Prostate gland (tissue), 2 donors: ENCODE measurements around the gene PDZD4. TPM values are rescaled to one million over a fixed set of nuclear protein-coding genes. Genes with fewer than 3 reads are reported as not detected.

Source experiments
- DNase-seq: peaks from one replicate; pipeline ENCODE4 v3.0.0-alpha.2; 2019; ENCODE audit warnings: low spot score
- H3K27ac ChIP-seq, 2 donors: fragments of 200-600 bp; sonication (generic); 2 replicates each; pipeline ENCODE4 v1.5.1; 2017 to 2019
- H3K27me3 ChIP-seq: fragments of 200-600 bp; sonication (generic); replicated peaks from 2 replicates; pipeline ENCODE4 v1.5.1; 2019; ENCODE audit not compliant: insufficient read depth
- H3K36me3 ChIP-seq, 2 donors: fragments of 200-600 bp; sonication (generic); 1 replicate in 1 of 2; 2 replicates in 1 of 2; pipeline versions ENCODE4 v1.5.1 to v1.8.1; 2017 to 2019
- H3K4me1 ChIP-seq: fragments of 200-600 bp; sonication (generic); replicated peaks from 2 replicates; pipeline ENCODE4 v1.5.1; 2019
- H3K4me3 ChIP-seq, 2 donors: fragments of 200-600 bp; sonication (generic); 2 replicates each; pipeline ENCODE4 v1.5.1; 2017 to 2019
- H3K9me3 ChIP-seq: fragments of 200-600 bp; sonication (generic); 2 replicates; pipeline ENCODE4 v1.5.1; 2017
- POLR2A ChIP-seq: fragments of 450-650 bp; IDR thresholded peaks from one replicate; pipeline ENCODE4 v1.6.1; 2016; ENCODE audit warnings: antibody characterized with exemption, mild to moderate bottlenecking
- POLR2AphosphoS5 ChIP-seq: sonication (generic); formaldehyde crosslinking; IDR thresholded peaks from one replicate; pipeline ENCODE4 v1.6.1; 2017; ENCODE audit warnings: antibody characterized with exemption
- WGBS: methylation state at CpG from one replicate; pipeline ENCODE4 v1.1.5; 2018; 5-methylcytosine and 5-hydroxymethylcytosine counted together
- intact Hi-C: fragments of 100-400 bp; cut with DNase I; formaldehyde crosslinking; loops from one replicate; pipeline ENCODE4 v1.14.2; 2022
- total RNA-seq, 2 donors: library from RNA; depleted of rRNA; stranded (reverse); fragments of >200 nt; gene quantifications; one replicate each; pipeline ENCODE4 v1.1.0, GENCODE V29; 2016
- TF ChIP-seq, protein P1 (sequence below), 4 experiments: fragments of 200-600 bp in 2 of 4; fragments of 450-650 bp in 2 of 4; sonication (generic) in 2 of 4; IDR thresholded peaks; 1 replicate in 3 of 4; 2 replicates in 1 of 4; pipeline ENCODE4 v1.5.1; 2016 to 2019; ENCODE audit warnings: antibody characterized with exemption in 4 of 4, mild to moderate bottlenecking in 2 of 4, moderate library complexity in 2 of 4

PDZD4 gene
- total RNA-seq, 2 donors from 2014 or later: 7.2 to 16.8 TPM

DNA sequence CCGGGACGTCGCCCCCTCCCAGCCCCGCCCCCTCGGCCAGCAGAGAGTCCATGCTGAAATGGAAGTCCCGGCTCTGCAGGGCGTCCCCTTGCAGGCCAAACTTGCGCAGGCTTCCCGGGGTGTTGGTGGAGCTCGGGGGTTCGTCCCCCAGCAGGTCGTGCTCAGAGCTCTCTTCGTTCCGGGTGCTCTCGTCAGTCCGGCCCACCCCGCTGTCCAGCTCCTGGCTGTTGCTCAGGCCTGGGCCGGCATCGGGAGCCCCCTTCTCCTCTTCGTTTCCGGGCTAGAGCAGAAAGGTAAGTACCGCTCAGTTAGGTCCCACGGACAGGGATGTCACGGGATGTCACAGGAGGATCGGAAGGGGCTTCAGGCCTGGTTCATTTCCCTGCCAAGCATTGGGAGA is 25.7 kb downstream of the PDZD4 start:
- Histone ChIP-seq H3K4me3 (no peak overlapping the region), H3K9me3 (no peaks in the 10 kb centered on the region), H3K4me1 (no peaks in the 10 kb centered on the region), H3K27ac (no peak overlapping the region), H3K36me3 (no peaks in the 10 kb centered on the region), H3K27me3 (no peaks in the 10 kb centered on the region)
- 92% methylated on average over 19 of the region's 25 CpGs for WGBS
- intact Hi-C loops: no loop called here
- no peak for TF ChIP-seq POLR2AphosphoS5
- TF ChIP-seq POLR2A: no peak
- TF ChIP-seq, protein P1, sequence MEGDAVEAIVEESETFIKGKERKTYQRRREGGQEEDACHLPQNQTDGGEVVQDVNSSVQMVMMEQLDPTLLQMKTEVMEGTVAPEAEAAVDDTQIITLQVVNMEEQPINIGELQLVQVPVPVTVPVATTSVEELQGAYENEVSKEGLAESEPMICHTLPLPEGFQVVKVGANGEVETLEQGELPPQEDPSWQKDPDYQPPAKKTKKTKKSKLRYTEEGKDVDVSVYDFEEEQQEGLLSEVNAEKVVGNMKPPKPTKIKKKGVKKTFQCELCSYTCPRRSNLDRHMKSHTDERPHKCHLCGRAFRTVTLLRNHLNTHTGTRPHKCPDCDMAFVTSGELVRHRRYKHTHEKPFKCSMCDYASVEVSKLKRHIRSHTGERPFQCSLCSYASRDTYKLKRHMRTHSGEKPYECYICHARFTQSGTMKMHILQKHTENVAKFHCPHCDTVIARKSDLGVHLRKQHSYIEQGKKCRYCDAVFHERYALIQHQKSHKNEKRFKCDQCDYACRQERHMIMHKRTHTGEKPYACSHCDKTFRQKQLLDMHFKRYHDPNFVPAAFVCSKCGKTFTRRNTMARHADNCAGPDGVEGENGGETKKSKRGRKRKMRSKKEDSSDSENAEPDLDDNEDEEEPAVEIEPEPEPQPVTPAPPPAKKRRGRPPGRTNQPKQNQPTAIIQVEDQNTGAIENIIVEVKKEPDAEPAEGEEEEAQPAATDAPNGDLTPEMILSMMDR (IDR thresholded peaks at IDR 0.05): no peak
- no peak for DNase-seq

DNA sequence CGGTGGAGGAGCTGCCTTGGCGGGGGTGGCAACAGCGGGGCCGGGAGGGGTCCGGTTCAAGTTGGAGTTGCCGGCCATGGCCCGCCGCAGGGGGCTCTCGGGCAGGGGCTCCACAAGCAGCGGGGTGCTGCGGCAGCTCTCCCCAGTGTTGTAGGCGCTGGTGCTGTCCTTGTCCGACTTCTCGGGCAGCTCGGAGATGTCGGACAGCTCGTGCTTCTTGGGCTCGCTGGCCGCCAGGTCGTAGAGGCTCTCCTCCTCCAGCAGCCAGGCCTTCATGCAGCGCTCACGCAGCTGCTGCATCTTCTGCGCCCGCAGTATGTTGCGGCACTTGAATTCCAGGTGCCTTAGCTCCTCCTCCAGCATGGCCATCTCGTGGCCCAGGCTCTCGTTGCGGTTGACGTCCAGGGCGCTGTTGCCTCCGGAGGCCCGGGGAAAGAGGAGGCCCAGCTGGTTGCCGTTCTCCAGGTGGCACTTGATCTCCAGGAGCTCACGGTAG is 26.2 kb downstream of the PDZD4 start:
- Histone ChIP-seq H3K27me3 (no peaks in the 10 kb centered on the region), H3K9me3 (no peaks in the 10 kb centered on the region), H3K27ac (no peak overlapping the region), H3K4me3 (no peak overlapping the region), H3K4me1 (no peaks in the 10 kb centered on the region), H3K36me3 (no peaks in the 10 kb centered on the region)
- intact Hi-C loops: no loop called here
- TF ChIP-seq, protein P1 (IDR thresholded peaks at IDR 0.05): no peak
- TF ChIP-seq POLR2A: no peak
- no peak for TF ChIP-seq POLR2AphosphoS5
- no peak for DNase-seq
- no CpG with 5 or more reads among the region's 34 CpGs for WGBS

DNA sequence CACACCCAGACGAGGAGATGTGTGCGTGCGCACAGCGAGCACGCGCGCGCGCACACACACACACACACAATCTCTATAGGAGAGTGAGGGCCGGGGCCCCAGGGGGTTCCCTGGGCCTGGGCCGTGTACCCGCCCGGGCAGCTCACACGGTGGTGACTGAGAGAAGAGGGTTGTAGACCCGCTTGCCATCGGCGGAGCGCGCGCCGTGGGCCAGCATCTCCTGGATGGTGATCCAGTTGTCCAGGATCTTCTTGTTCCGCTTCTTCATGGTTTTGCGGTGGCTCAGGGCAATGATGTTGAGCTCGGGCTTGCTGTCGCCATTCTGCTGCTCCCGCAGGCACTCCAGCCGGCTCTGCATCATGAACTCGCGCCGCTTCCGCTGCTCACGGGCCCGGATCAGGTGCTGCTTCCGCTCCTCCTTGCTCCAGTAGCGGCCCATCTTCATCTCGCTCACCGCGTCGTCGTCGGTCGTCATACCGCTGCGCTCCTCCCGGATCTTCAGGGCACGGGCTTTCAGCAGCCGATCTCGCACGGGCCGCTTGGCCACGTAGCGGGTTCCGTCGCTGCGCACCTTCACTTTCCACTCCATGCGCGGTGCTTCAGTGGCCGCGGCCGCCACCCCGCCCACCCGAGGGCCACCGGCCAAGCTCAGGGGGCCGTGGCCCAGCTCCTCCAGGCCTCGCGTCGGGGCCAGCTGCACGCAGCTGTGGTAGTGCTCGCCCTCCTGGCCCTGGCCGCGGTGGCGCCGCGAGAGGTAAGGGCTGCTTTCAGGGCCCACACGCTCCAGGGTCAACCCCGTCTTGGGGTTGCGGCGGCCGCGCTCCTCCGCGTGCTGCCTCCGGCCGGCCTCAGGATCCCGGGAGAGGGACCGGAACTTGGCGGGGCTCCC is 26.9 kb downstream of the PDZD4 start:
- Histone ChIP-seq H3K27ac (no peak overlapping the region), H3K4me3 (no peak overlapping the region), H3K4me1 (no peaks in the 10 kb centered on the region), H3K9me3 (no peaks in the 10 kb centered on the region), H3K27me3 (no peaks in the 10 kb centered on the region), H3K36me3 (no peaks in the 10 kb centered on the region)
- 93% methylated on average over 38 of the region's 87 CpGs for WGBS
- intact Hi-C loops: no loop called here
- TF ChIP-seq POLR2AphosphoS5 (no peak), POLR2A (no peak)
- TF ChIP-seq, protein P1 (IDR thresholded peaks at IDR 0.05): no peak
- DNase-seq: no peak

DNA sequence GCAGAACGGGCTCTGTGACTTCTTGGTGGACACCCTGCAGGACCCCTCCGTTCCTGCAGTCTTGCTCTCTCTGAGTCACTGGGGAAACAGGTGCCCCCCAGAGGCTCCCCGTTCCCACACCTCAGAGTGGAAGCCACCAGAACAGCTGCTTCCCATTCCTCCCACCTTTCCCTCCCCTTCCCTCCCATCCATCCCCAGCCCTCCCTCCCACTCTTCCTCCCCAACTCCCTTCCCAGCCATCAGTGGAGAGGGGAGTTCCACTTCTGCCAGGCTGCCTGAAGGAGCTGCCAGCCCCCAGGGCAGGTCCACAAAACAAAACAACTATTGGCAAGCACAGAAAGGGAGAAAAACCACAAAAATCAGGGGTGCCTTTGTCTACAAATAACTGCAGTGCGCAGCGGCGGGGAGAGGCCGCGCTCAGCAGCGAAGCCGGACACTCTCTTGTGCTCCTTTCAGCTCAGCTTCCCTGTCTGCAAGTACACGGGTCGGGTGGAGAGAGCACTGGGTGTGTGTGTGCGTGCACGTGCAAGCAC is 27.8 kb downstream of the PDZD4 start:
- no peak overlapping the region for H3K4me3 ChIP-seq
- DNase-seq: no peak
- H3K27ac ChIP-seq: no peak overlapping the region
- no peaks in the 10 kb centered on the region for H3K27me3 ChIP-seq
- intact Hi-C loops: no loop called here
- no peaks in the 10 kb centered on the region for H3K9me3 ChIP-seq
- no peak for TF ChIP-seq POLR2A
- TF ChIP-seq POLR2AphosphoS5: no peak
- TF ChIP-seq, protein P1 (IDR thresholded peaks at IDR 0.05): no peak
- H3K36me3 ChIP-seq: no peaks in the 10 kb centered on the region
- H3K4me1 ChIP-seq: no peaks in the 10 kb centered on the region
- 55% methylated on average over 14 of the region's 14 CpGs for WGBS

DNA sequence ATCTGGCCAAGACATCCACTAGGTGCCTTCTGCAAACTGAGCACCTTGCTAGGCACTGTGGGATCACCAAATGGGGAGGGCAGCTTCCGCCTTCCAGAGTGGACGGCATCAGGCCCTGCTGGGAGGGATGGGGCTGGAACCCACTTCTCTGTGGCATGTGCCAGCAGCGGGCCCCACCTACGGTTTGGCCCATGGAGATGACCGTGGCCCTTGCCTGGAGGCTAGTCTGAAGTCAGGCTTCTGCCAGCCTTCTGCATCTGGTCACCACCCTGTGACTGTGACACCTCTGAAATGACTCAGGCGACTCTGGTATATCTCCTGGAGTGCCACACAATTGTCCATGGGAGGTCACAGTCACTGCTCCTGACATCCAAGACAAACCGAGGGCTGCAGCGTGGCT is 28.7 kb downstream of the PDZD4 start:
- WGBS: 90% methylated on average over 7 of the region's 8 CpGs
- Histone ChIP-seq H3K27ac (no peak overlapping the region), H3K36me3 (no peaks in the 10 kb centered on the region), H3K27me3 (no peaks in the 10 kb centered on the region), H3K4me3 (no peak overlapping the region), H3K9me3 (no peaks in the 10 kb centered on the region), H3K4me1 (no peaks in the 10 kb centered on the region)
- TF ChIP-seq POLR2AphosphoS5 (no peak), POLR2A (no peak)
- TF ChIP-seq, protein P1 (IDR thresholded peaks at IDR 0.05): no peak
- intact Hi-C loops: no loop called here
- no peak for DNase-seq
